ENCODE data around the gene CFAP52.
"Not testable (repeated sequence)": the region's sequence is repeated elsewhere in the genome, so short reads cannot be mapped to it uniquely, and the experiment has no call there.

The CFAP52 gene

DNA sequence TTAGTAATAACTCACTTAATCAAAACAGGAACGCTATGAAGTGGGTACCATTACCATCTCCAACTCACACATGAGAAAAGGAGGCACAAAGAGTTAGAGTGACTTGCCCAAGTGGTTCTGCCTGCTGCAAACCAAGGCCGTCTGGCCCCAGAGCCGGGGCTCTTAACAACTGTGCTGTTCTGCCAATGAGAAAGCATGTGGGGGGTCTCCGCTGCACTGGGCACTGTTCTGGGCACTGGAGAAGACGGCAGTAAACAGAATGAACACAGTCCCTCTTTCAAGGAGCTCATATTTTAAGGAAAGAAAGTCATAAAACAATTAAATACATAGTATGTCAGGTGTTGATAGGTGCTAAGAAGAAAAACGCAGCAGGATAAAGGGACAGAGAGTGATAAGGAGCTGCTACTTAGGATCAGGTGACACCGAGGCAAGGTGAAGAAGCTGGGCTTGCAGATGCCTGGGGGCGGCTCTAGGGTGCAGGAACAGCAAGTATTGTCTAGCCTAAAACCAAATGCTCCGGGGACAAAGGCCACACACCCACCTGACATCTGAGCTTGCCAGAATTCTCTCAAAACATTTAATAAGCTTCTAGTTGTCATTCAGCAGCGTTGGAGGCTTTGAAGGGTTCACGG is 7.4 kb upstream of the CFAP52 start:
- TF ChIP-seq ZFX (IDR thresholded peaks at IDR 0.05): no peak
- TF ChIP-seq CTCF (conservative IDR thresholded peaks at IDR 0.05): no peak
- H3K27ac ChIP-seq: no peak overlapping the region

DNA sequence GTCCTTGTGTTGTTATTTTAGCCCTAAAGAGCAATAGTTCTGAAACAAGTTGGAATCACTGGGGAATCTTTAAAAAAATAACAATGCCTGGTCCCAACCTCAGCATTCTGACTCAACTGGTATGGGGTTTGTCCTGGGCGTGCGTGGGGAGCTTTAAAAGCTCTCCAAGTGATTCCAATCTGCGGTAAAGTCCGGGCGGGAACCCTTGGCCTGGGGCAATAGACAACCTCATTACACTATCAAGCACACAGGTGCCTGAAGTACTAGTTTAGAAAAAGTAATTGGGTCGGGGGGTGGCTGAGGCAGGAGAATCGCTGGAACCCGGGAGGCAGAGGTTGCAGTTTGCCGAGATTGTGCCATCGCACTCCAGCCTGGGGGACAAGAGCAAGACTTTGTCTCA is 5.2 kb upstream of the CFAP52 start:
- H3K27ac ChIP-seq: no peak overlapping the region
- TF ChIP-seq ZFX (IDR thresholded peaks at IDR 0.05): no peak
- no peak for TF ChIP-seq CTCF (conservative IDR thresholded peaks at IDR 0.05)

GRCh38 chr17:9575381-9576101 is 901 bp upstream of the CFAP52 start, which contains the start of gene STX8:
Gene STX8 (minus strand): TSS chr17:9575820. CDS start chr17:9575808, 12 bp downstream.
- TF ChIP-seq CTCF (conservative IDR thresholded peaks at IDR 0.05) (peak; percentile 11), ZFX (IDR thresholded peaks at IDR 0.05) (peak; percentile 28; the same call in 1 of the 2 replicates)
- H3K27ac ChIP-seq: peak within 1 kb of the TSS; percentile 74

DNA sequence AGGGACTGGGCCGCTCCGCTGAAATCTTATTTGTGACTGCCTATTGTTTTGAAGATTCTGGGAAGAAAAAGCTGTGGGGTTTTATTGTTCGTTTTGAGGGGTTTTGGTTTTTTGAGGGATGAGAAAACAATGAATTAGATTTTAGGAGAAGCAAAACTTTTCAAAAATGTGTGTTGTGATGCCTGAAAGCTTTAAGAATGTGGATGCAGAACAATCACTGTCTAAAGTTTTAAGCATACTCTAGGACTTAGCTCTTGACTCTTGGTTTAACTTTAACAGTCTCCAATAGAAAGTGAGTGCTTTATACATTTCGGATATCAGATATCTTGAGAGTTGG is 899 bp downstream of the CFAP52 start:
- TF ChIP-seq ZFX (IDR thresholded peaks at IDR 0.05) (no peak), CTCF (conservative IDR thresholded peaks at IDR 0.05) (peak; percentile 47)
- no peak overlapping the region for H3K27ac ChIP-seq

- TF ChIP-seq ZFX (IDR thresholded peaks at IDR 0.05) (no peak), CTCF (conservative IDR thresholded peaks at IDR 0.05) (no peak)
- H3K27ac ChIP-seq: no peak overlapping the region
Measured at GRCh38 chr17:9587969-9588656, 11.7 kb downstream of the CFAP52 start.

GRCh38 chr17:9594065-9594464 is 17.6 kb downstream of the CFAP52 start:
- no peak for TF ChIP-seq ZFX (IDR thresholded peaks at IDR 0.05)
- no peak for TF ChIP-seq CTCF (conservative IDR thresholded peaks at IDR 0.05)
- H3K27ac ChIP-seq: no peak overlapping the region

DNA sequence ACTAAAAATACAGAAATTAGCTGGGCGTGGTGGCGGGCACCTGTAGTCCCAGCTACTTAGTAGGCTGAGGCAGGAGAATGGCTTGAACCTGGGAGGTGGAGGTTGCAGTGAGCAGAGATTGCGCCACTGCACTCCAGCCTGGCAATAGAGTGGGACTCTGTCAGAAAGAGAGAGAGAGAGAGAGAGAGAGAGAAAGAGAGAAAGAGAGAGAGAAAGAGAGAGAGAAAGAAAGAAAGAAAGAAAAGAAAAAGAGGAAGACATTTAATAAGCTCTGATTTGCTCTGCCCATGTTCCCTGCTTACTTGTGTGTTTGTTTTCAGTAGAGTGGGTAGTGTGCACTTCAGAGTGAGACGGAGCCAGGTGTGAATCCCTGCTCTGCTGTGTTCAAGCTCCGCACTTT is 21.2 kb downstream of the CFAP52 start:
- not testable (repeated sequence) for H3K27ac ChIP-seq

All from C4-2B (cell line).